ENCODE data around the gene STH. TPM values are rescaled to one million over a fixed set of nuclear protein-coding genes. Genes with fewer than 3 reads are reported as not detected.

The STH gene
- total RNA-seq, 1 experiment from 2014 or later: not detected

- no peak for DNase-seq (ENCODE audit: low read depth, low spot score)
- Histone ChIP-seq H3K27ac (ENCODE audit: low read length) (no peak overlapping the region), H3K36me3 (ENCODE audit: control insufficient read depth, insufficient read depth, low read length) (peaks cover 29% of the 10 kb centered on the region), H3K4me1 (ENCODE audit: control insufficient read depth, insufficient read depth, low read length) (no peaks in the 10 kb centered on the region), H3K9me3 (ENCODE audit: control insufficient read depth, insufficient read depth, low read depth, low read length) (no peaks in the 10 kb centered on the region), H3K27me3 (ENCODE audit: control insufficient read depth, insufficient read depth, low read length) (no peaks in the 10 kb centered on the region), H3K4me3 (ENCODE audit: low read depth in 2 of 2, low read length in 2 of 2) (no peak overlapping the region)
- TF ChIP-seq POLR2AphosphoS5 (IDR thresholded peaks at IDR 0.05; ENCODE audit: low read depth, low read length): no peak
- TF ChIP-seq SIN3A (IDR thresholded peaks at IDR 0.05; ENCODE audit: borderline replicate concordance, insufficient read depth, low read depth, low read length): no peak
- TF ChIP-seq TCF7L2 (IDR thresholded peaks at IDR 0.05; ENCODE audit: low read depth, low read length): no peak
- TF ChIP-seq REST (IDR thresholded peaks at IDR 0.05; ENCODE audit: insufficient read depth in 1 of 2, low read depth in 2 of 2, low read length in 1 of 2): no peak
- no peak for TF ChIP-seq CTCF (IDR thresholded peaks at IDR 0.05)
- POLR2A ChIA-PET: no interaction called here
- no peak for ATAC-seq
- CTCF ChIA-PET: no interaction called here
- BruUV-seq (replicated peaks): no TSS peak
- in situ Hi-C loops (cut with HindIII; ENCODE audit: low pct_unique_long_range_greater_than_20kb, low sequenced_read_pairs) (no loop called here), intact Hi-C loops (cut with micrococcal nuclease; ENCODE audit: unreplicated experiment) (no loop called here)
These were observed 37.4 kb downstream of the STH start for GRCh38 chr17:46036491-46036890.

GRCh38 chr17:46037722-46038255 lies 38.7 kb downstream of the STH start:
- in situ Hi-C loops (cut with HindIII; ENCODE audit: low pct_unique_long_range_greater_than_20kb, low sequenced_read_pairs): no loop called here
- H3K4me3 ChIP-seq (ENCODE audit: low read depth in 2 of 2, low read length in 2 of 2): no peak overlapping the region
- CTCF ChIA-PET: no interaction called here
- H3K4me1 ChIP-seq (ENCODE audit: control insufficient read depth, insufficient read depth, low read length): no peaks in the 10 kb centered on the region
- ATAC-seq (no peak), DNase-seq (ENCODE audit: low read depth, low spot score) (no peak)
- H3K27ac ChIP-seq (ENCODE audit: low read length): no peak overlapping the region
- H3K36me3 ChIP-seq (ENCODE audit: control insufficient read depth, insufficient read depth, low read length): peaks cover 29% of the 10 kb centered on the region
- TF ChIP-seq REST (IDR thresholded peaks at IDR 0.05; ENCODE audit: insufficient read depth in 1 of 2, low read depth in 2 of 2, low read length in 1 of 2) (no peak), SIN3A (IDR thresholded peaks at IDR 0.05; ENCODE audit: borderline replicate concordance, insufficient read depth, low read depth, low read length) (no peak), TCF7L2 (IDR thresholded peaks at IDR 0.05; ENCODE audit: low read depth, low read length) (no peak), CTCF (IDR thresholded peaks at IDR 0.05) (no peak), POLR2AphosphoS5 (IDR thresholded peaks at IDR 0.05; ENCODE audit: low read depth, low read length) (no peak)
- no peaks in the 10 kb centered on the region for H3K9me3 ChIP-seq (ENCODE audit: control insufficient read depth, insufficient read depth, low read depth, low read length)
- POLR2A ChIA-PET: no interaction called here
- H3K27me3 ChIP-seq (ENCODE audit: control insufficient read depth, insufficient read depth, low read length): no peaks in the 10 kb centered on the region
- BruUV-seq (replicated peaks): no TSS peak
- intact Hi-C loops (cut with micrococcal nuclease; ENCODE audit: unreplicated experiment): no loop called here
